SK-N-SH treated with all-trans-retinoic acid at 6 μM for 48 hours (cell line): Measurements from ENCODE around the gene ABCC1.

ENCODE experiments used
- ARNTL ChIP-seq: fragments of 450-650 bp; formaldehyde crosslinking; IDR thresholded peaks from 2 replicates; pipeline ENCODE4 v1.5.0; 2020; ENCODE audit warnings: low read depth, mild to moderate bottlenecking, moderate library complexity, borderline replicate concordance
- BACH2 ChIP-seq: fragments of 250-450 bp; sonication (Bioruptor Pico); IDR thresholded peaks from 2 replicates; pipeline ENCODE4 v1.9.0; 2021; ENCODE audit warnings: mild to moderate bottlenecking, borderline replicate concordance
- CREB5 ChIP-seq: fragments of 250-450 bp; sonication (Bioruptor Pico); IDR thresholded peaks from 2 replicates; pipeline ENCODE4 v1.5.1; 2020; ENCODE audit warnings: low read depth, mild to moderate bottlenecking, moderate library complexity
- ESRRG ChIP-seq: fragments of 250-450 bp; sonication (Bioruptor Pico); IDR thresholded peaks from 2 replicates; pipeline ENCODE4 v1.6.1; 2021; ENCODE audit warnings: mild to moderate bottlenecking
- ISL1 ChIP-seq: fragments of 250-450 bp; sonication (Bioruptor Pico); IDR thresholded peaks from 2 replicates; pipeline ENCODE4 v2.1.2; 2022; ENCODE audit warnings: mild to moderate bottlenecking, moderate library complexity
- OSR1 ChIP-seq: fragments of 250-450 bp; sonication (Bioruptor Pico); IDR thresholded peaks from 2 replicates; pipeline ENCODE4 v1.8.0; 2022; ENCODE audit warnings: moderate library complexity, mild to moderate bottlenecking, inconsistent platforms
- PATZ1 ChIP-seq: fragments of 250-450 bp; sonication (Bioruptor Pico); IDR thresholded peaks from 2 replicates; pipeline ENCODE4 v1.8.0; 2020; ENCODE audit warnings: mild to moderate bottlenecking, moderate library complexity, borderline replicate concordance
- SNAI2 ChIP-seq: fragments of 250-450 bp; sonication (Bioruptor Pico); IDR thresholded peaks from 2 replicates; pipeline ENCODE4 v1.5.0; 2020; ENCODE audit warnings: mild to moderate bottlenecking, moderate library complexity
- ZFP30 ChIP-seq: fragments of 450-650 bp; formaldehyde crosslinking; IDR thresholded peaks from 2 replicates; pipeline ENCODE4 v1.5.0; 2022; ENCODE audit warnings: mild to moderate bottlenecking, moderate library complexity

- TF ChIP-seq ISL1 (CRISPR knock-in tag) (no peak), OSR1 (CRISPR knock-in tag) (no peak), ZFP30 (CRISPR knock-in tag) (no peak), SNAI2 (CRISPR knock-in tag) (no peak), ARNTL (CRISPR knock-in tag) (no peak), CREB5 (no peak), PATZ1 (CRISPR knock-in tag) (no peak), BACH2 (no peak), ESRRG (no peak)
Measured at GRCh38 chr16:16052916-16053315, 103.5 kb downstream of the ABCC1 start.
